Measurements from ENCODE around the gene TMEM62. TPM values are rescaled to one million over a fixed set of nuclear protein-coding genes. Genes with fewer than 3 reads are reported as not detected.

Gene TMEM62
- total RNA-seq (10 to 100 TPM; 22.9 to 26.7 TPM), total RNA-seq (18.0 to 21.4 reads per million in 2 donors)

DNA sequence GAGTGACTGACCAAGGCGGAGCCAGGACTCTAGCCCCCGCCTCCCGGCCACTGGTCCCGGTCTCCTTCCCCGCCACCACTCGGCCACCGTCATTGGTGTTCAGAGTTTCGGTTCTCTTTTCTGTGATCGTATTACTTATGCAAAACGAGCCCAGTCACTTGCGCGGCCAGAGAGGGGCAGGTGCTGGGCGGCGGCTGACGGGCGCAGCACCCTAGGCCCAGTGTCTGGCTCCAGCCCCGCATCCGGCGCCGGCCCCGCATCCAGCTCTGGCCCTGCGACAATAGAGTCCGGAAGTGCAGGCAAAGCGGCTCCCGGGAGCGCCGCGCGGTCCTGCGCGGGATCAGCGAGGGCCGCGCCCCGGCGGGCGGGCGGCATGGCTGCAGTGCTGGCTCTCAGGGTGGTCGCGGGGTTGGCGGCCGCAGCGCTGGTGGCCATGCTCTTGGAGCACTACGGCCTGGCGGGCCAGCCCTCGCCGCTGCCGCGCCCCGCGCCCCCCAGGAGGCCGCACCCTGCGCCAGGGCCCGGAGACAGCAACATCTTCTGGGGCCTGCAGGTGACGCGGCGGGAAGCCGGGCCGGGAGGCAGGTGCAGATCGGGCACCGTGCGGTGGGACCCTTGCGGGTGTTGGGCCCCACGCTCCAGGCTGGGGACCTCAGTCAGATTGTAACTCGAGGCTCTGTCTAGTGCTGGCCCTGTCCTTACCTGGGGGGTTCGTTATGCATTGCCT, at the start of gene TMEM62:
TSS of gene TMEM62 (plus strand) at position 157 of the 727 bp plus-strand sequence. CDS start at position 374, 217 bp downstream.
- DNase-seq (peak; percentile 34 to 53 (median 41)), ATAC-seq (peak; percentile 81)
- Mint-ChIP-seq H3K4me1 (peaks cover 21% of the 10 kb centered on the region), H3K36me3 (ENCODE audit: low read depth) (no peaks in the 10 kb centered on the region), H3K4me3 (peak within 1 kb of the TSS; percentile 92), H3K27ac (peak within 1 kb of the TSS; percentile 96), H3K27me3 (no peaks in the 10 kb centered on the region)
- H3K9me3 ChIP-seq (ENCODE audit: control insufficient read depth, low read length, poor library complexity, severe bottlenecking): no peaks in the 10 kb centered on the region

- Mint-ChIP-seq H3K4me1 (peaks cover 16% of the 10 kb centered on the region), H3K36me3 (ENCODE audit: low read depth) (peaks cover 2% of the 10 kb centered on the region), H3K27ac (peak overlapping the region; percentile 32), H3K4me3 (no peak overlapping the region), H3K27me3 (no peaks in the 10 kb centered on the region)
- H3K9me3 ChIP-seq (ENCODE audit: control insufficient read depth, low read length, poor library complexity, severe bottlenecking): no peaks in the 10 kb centered on the region
- DNase-seq (no peak), ATAC-seq (no peak)
Observed at GRCh38 chr15:43085921-43086320, 47.5 kb upstream of the TMEM62 start.

DNA sequence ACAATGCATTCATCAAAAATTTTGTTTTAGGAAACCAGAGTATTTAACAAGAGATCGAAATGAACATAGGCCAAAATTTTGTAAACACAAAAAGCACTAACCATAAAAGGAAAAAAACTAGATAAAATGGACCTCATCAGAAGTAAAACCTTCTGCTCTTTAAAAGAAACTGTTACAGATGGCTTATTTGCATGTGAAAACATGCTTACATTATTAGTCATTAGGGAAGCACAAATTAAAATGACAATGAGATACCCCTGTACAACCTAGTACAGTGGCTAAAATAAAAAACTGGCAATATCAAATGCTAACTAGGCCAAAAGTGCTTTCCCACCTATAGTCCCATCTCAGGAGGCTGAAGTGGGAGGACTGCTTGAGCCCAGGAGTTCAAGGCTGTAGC, 46.8 kb upstream of the TMEM62 start:
- H3K9me3 ChIP-seq (ENCODE audit: control insufficient read depth, low read length, poor library complexity, severe bottlenecking): no peaks in the 10 kb centered on the region
- peak overlapping the region; percentile 32 for H3K27ac Mint-ChIP-seq
- peaks cover 2% of the 10 kb centered on the region for H3K36me3 Mint-ChIP-seq (ENCODE audit: low read depth)
- no peak for ATAC-seq
- peak overlapping the region; percentile 19 for H3K4me3 Mint-ChIP-seq
- no peak for DNase-seq
- H3K27me3 Mint-ChIP-seq: no peaks in the 10 kb centered on the region
- H3K4me1 Mint-ChIP-seq: peaks cover 16% of the 10 kb centered on the region

DNA sequence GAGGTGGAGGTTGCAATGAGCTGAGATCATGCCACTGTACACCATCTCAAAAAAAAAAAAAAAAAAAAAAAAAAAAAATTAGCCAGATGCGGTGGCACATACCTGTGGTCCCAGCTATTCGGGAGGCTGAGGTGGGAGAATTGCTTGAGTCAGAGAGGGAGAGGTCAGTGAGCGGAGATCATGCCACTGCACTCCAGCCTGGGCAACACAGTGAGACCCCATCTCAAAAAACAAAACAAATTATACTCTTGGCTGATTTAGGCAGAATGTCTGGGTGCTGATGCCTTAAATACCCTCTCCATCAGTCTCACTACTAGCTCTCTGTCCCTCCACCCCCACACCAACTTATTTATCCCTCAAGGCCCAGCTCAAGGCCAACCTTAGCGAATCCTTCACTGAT, 41.5 kb upstream of the TMEM62 start:
- H3K4me3 Mint-ChIP-seq: no peak overlapping the region
- H3K27me3 Mint-ChIP-seq: no peaks in the 10 kb centered on the region
- H3K4me1 Mint-ChIP-seq: peaks cover 24% of the 10 kb centered on the region
- H3K36me3 Mint-ChIP-seq (ENCODE audit: low read depth): peaks cover 2% of the 10 kb centered on the region
- DNase-seq (no peak), ATAC-seq (no peak)
- H3K9me3 ChIP-seq (ENCODE audit: control insufficient read depth, low read length, poor library complexity, severe bottlenecking): no peaks in the 10 kb centered on the region
- H3K27ac Mint-ChIP-seq: no peak overlapping the region

DNA sequence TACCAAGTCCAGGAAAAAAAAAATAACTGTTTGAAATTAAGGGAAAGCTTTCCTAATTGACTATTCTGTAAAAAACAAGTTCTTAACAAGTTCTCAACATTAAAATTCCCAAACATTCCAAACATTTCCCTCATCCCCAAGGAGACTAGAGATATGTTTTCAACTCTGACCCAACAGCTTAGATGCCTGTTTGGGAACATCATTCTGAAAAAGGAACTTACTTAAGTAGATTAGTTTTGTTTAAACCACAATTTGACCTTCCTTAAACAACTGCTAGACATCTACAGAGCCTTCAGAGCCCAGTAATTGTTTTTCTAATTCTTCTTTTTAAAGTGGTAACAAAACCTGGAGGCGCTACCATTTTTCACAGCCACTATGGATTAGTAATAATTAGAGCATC, 40.4 kb upstream of the TMEM62 start:
- DNase-seq (no peak), ATAC-seq (no peak)
- H3K4me1 Mint-ChIP-seq: peaks cover 29% of the 10 kb centered on the region
- H3K27ac Mint-ChIP-seq: no peak overlapping the region
- H3K4me3 Mint-ChIP-seq: no peak overlapping the region
- H3K36me3 Mint-ChIP-seq (ENCODE audit: low read depth): peaks cover 4% of the 10 kb centered on the region
- no peaks in the 10 kb centered on the region for H3K9me3 ChIP-seq (ENCODE audit: control insufficient read depth, low read length, poor library complexity, severe bottlenecking)
- H3K27me3 Mint-ChIP-seq: no peaks in the 10 kb centered on the region

DNA sequence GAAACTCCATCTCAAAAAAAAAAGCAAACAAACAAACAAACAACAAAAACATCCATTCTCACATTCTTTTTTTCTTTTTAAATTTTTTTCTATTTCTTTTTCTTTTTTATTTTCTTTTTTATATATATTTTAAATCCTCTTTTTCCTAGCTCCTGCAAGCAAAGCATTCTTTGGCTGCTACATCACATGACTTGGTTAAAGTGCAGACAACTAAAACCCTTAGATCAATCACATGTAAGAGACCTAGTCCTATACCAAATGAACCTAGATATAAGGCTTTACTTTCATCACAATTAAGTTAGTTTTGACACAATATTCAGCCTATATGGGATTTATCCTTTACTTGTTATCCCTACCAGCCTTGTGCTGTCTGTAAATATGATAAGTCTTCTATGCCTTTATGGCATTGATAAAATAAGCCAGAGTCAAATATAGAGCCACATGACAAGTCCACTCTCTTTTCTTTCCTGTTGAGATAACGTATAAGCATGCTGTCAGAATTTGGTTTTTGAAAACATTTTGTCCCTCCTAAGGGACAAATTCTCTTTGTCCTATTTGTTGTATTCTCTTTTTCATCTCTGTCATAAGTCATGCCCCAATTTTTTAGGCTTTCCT, 38.9 kb upstream of the TMEM62 start:
- DNase-seq: no peak
- Mint-ChIP-seq H3K4me1 (peaks cover 27% of the 10 kb centered on the region), H3K36me3 (ENCODE audit: low read depth) (peaks cover 2% of the 10 kb centered on the region), H3K27ac (peak overlapping the region; percentile 24), H3K4me3 (no peak overlapping the region), H3K27me3 (no peaks in the 10 kb centered on the region)
- no peak for ATAC-seq
- H3K9me3 ChIP-seq (ENCODE audit: control insufficient read depth, low read length, poor library complexity, severe bottlenecking): no peaks in the 10 kb centered on the region

DNA sequence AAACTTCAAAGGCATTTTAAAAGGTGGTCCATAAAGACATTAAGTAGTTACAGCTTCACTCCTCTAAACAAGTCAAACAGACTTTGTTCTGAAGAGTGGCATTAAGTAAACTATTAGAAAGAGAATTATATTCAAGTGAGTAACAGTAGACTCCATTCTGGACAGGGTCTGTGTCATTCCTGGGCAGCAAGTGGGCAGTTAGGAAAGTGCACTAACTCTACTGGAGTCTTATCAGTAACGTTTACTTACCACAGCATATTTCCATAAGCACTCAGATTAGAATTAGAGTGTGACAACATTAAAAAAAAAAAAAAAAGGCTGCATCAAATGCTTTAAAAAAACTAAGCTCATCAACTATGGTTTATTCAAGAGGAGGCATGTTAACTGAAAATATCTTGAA, 38.1 kb upstream of the TMEM62 start:
- Mint-ChIP-seq H3K27me3 (no peaks in the 10 kb centered on the region), H3K36me3 (ENCODE audit: low read depth) (peaks cover 4% of the 10 kb centered on the region), H3K4me1 (peaks cover 31% of the 10 kb centered on the region), H3K27ac (peak overlapping the region; percentile 24), H3K4me3 (no peak overlapping the region)
- H3K9me3 ChIP-seq (ENCODE audit: control insufficient read depth, low read length, poor library complexity, severe bottlenecking): no peaks in the 10 kb centered on the region
- no peak for DNase-seq
- ATAC-seq: no peak

GRCh38 chr15:43095708-43096347, 37.6 kb upstream of the TMEM62 start:
- Mint-ChIP-seq H3K4me3 (no peak overlapping the region), H3K27ac (no peak overlapping the region), H3K4me1 (peaks cover 36% of the 10 kb centered on the region), H3K27me3 (no peaks in the 10 kb centered on the region), H3K36me3 (ENCODE audit: low read depth) (peaks cover 6% of the 10 kb centered on the region)
- DNase-seq (no peak), ATAC-seq (no peak)
- H3K9me3 ChIP-seq (ENCODE audit: control insufficient read depth, low read length, poor library complexity, severe bottlenecking): no peaks in the 10 kb centered on the region

GRCh38 chr15:43096411-43096810, 37.0 kb upstream of the TMEM62 start:
- no peak overlapping the region for H3K27ac Mint-ChIP-seq
- no peak overlapping the region for H3K4me3 Mint-ChIP-seq
- ATAC-seq: no peak
- H3K9me3 ChIP-seq (ENCODE audit: control insufficient read depth, low read length, poor library complexity, severe bottlenecking): no peaks in the 10 kb centered on the region
- no peaks in the 10 kb centered on the region for H3K27me3 Mint-ChIP-seq
- peaks cover 10% of the 10 kb centered on the region for H3K36me3 Mint-ChIP-seq (ENCODE audit: low read depth)
- no peak for DNase-seq
- H3K4me1 Mint-ChIP-seq: peaks cover 42% of the 10 kb centered on the region

GRCh38 chr15:43099105-43099845, 34.1 kb upstream of the TMEM62 start:
- H3K27ac Mint-ChIP-seq: peak overlapping the region; percentile 85
- no peaks in the 10 kb centered on the region for H3K27me3 Mint-ChIP-seq
- H3K4me1 Mint-ChIP-seq: peaks cover 54% of the 10 kb centered on the region
- DNase-seq (no peak), ATAC-seq (no peak)
- H3K4me3 Mint-ChIP-seq: no peak overlapping the region
- no peaks in the 10 kb centered on the region for H3K9me3 ChIP-seq (ENCODE audit: control insufficient read depth, low read length, poor library complexity, severe bottlenecking)
- H3K36me3 Mint-ChIP-seq (ENCODE audit: low read depth): peaks cover 13% of the 10 kb centered on the region

- H3K9me3 ChIP-seq (ENCODE audit: control insufficient read depth, low read length, poor library complexity, severe bottlenecking): no peaks in the 10 kb centered on the region
- peaks cover 13% of the 10 kb centered on the region for H3K36me3 Mint-ChIP-seq (ENCODE audit: low read depth)
- no peak overlapping the region for H3K4me3 Mint-ChIP-seq
- H3K27ac Mint-ChIP-seq: peak overlapping the region; percentile 85
- H3K4me1 Mint-ChIP-seq: peaks cover 55% of the 10 kb centered on the region
- H3K27me3 Mint-ChIP-seq: no peaks in the 10 kb centered on the region
- no peak for ATAC-seq
- DNase-seq: no peak
Observed at GRCh38 chr15:43100971-43101370, 32.4 kb upstream of the TMEM62 start.

GRCh38 chr15:43102187-43102586, 31.2 kb upstream of the TMEM62 start:
- Mint-ChIP-seq H3K4me1 (peaks cover 58% of the 10 kb centered on the region), H3K27me3 (no peaks in the 10 kb centered on the region), H3K36me3 (ENCODE audit: low read depth) (peaks cover 13% of the 10 kb centered on the region), H3K4me3 (no peak overlapping the region), H3K27ac (peak overlapping the region; percentile 53)
- DNase-seq (no peak), ATAC-seq (no peak)
- no peaks in the 10 kb centered on the region for H3K9me3 ChIP-seq (ENCODE audit: control insufficient read depth, low read length, poor library complexity, severe bottlenecking)

- DNase-seq (no peak), ATAC-seq (no peak)
- H3K27me3 Mint-ChIP-seq: no peaks in the 10 kb centered on the region
- peaks cover 53% of the 10 kb centered on the region for H3K4me1 Mint-ChIP-seq
- H3K4me3 Mint-ChIP-seq: peak overlapping the region; percentile 45
- peak overlapping the region; percentile 53 for H3K27ac Mint-ChIP-seq
- H3K36me3 Mint-ChIP-seq (ENCODE audit: low read depth): peaks cover 11% of the 10 kb centered on the region
- no peaks in the 10 kb centered on the region for H3K9me3 ChIP-seq (ENCODE audit: control insufficient read depth, low read length, poor library complexity, severe bottlenecking)
Observed at GRCh38 chr15:43103907-43104306, 29.5 kb upstream of the TMEM62 start.

All from T-helper 17 cell (primary cell).